Measurements from ENCODE around the gene GHR.

GRCh38 chr5:42629284-42629683, 206.0 kb downstream of the GHR start:
- no peak for TF ChIP-seq EZH2phosphoT487 (IDR thresholded peaks at IDR 0.05; ENCODE audit: borderline replicate concordance)
- TF ChIP-seq, protein P1, sequence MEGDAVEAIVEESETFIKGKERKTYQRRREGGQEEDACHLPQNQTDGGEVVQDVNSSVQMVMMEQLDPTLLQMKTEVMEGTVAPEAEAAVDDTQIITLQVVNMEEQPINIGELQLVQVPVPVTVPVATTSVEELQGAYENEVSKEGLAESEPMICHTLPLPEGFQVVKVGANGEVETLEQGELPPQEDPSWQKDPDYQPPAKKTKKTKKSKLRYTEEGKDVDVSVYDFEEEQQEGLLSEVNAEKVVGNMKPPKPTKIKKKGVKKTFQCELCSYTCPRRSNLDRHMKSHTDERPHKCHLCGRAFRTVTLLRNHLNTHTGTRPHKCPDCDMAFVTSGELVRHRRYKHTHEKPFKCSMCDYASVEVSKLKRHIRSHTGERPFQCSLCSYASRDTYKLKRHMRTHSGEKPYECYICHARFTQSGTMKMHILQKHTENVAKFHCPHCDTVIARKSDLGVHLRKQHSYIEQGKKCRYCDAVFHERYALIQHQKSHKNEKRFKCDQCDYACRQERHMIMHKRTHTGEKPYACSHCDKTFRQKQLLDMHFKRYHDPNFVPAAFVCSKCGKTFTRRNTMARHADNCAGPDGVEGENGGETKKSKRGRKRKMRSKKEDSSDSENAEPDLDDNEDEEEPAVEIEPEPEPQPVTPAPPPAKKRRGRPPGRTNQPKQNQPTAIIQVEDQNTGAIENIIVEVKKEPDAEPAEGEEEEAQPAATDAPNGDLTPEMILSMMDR (conservative IDR thresholded peaks at IDR 0.05; ENCODE audit: low read length), result no peak

Measured in Loucy (cell line).